HepG2 (cell line): ENCODE measurements around the gene WWC1. TPM values are rescaled to one million over a fixed set of nuclear protein-coding genes. Genes with fewer than 3 reads are reported as not detected.

ENCODE experiments used
- ARNT ChIP-seq: fragments of 450-650 bp; IDR thresholded peaks from 2 replicates; pipeline ENCODE4 v1.6.1; 2017
- CHCHD3 ChIP-seq: sonication (generic); formaldehyde crosslinking; IDR thresholded peaks from 2 replicates; pipeline ENCODE4 v1.8.0; 2022; ENCODE audit warnings: mild to moderate bottlenecking, missing genetic modification reagents, moderate library complexity
- HMGXB4 ChIP-seq, 2 experiments: sonication (generic) in 1 of 2; formaldehyde crosslinking in 1 of 2; IDR thresholded peaks; 2 replicates each; pipeline versions ENCODE4 v1.4.0 to v1.6.1; 2018 to 2020; ENCODE audit warnings: missing genetic modification reagents in 2 of 2, borderline replicate concordance in 1 of 2, low read depth in 1 of 2, mild to moderate bottlenecking in 1 of 2, missing biosample characterization in 1 of 2
- ISL2 ChIP-seq: sonication (generic); formaldehyde crosslinking; IDR thresholded peaks from 2 replicates; pipeline ENCODE4 v1.5.0; 2020; ENCODE audit warnings: missing genetic modification reagents
- JDP2 ChIP-seq: sonication (generic); formaldehyde crosslinking; IDR thresholded peaks from 2 replicates; pipeline ENCODE4 v1.8.1; 2022; ENCODE audit warnings: missing genetic modification reagents, borderline replicate concordance
- NRL ChIP-seq: sonication (generic); formaldehyde crosslinking; IDR thresholded peaks from 2 replicates; pipeline ENCODE4 v1.5.0; 2020; ENCODE audit warnings: missing genetic modification reagents, mild to moderate bottlenecking, moderate library complexity, borderline replicate concordance
- SIX1 ChIP-seq: sonication (generic); formaldehyde crosslinking; IDR thresholded peaks from 2 replicates; pipeline ENCODE4 v1.4.0; 2020; ENCODE audit warnings: missing genetic modification reagents, borderline replicate concordance
- STAT6 ChIP-seq: sonication (generic); formaldehyde crosslinking; IDR thresholded peaks from 2 replicates; pipeline ENCODE4 v1.4.0; 2020; ENCODE audit warnings: missing genetic modification reagents, mild to moderate bottlenecking, borderline replicate concordance
- TRIM22 ChIP-seq: fragments of 450-650 bp; IDR thresholded peaks from 2 replicates; pipeline ENCODE4 v1.6.1; 2017
- ZBTB43 ChIP-seq: sonication (generic); formaldehyde crosslinking; conservative IDR thresholded peaks from 2 replicates; pipeline ENCODE4 v1.4.0; 2020; ENCODE audit warnings: missing genetic modification reagents
- ZFAT ChIP-seq: sonication (generic); formaldehyde crosslinking; conservative IDR thresholded peaks from 2 replicates; pipeline ENCODE4 v1.8.1; 2023; ENCODE audit warnings: missing genetic modification reagents, inconsistent platforms
- ZFP36L1 ChIP-seq: sonication (generic); formaldehyde crosslinking; IDR thresholded peaks from 2 replicates; pipeline ENCODE4 v1.8.0; 2022; ENCODE audit warnings: mild to moderate bottlenecking, missing genetic modification reagents, moderate library complexity
- ZHX1 ChIP-seq: sonication (generic); formaldehyde crosslinking; IDR thresholded peaks from 2 replicates; pipeline ENCODE4 v1.8.1; 2022; ENCODE audit warnings: low read depth, mild to moderate bottlenecking, missing genetic modification reagents
- ZMAT3 ChIP-seq: sonication (generic); formaldehyde crosslinking; conservative IDR thresholded peaks from 2 replicates; pipeline ENCODE4 v1.7.0; 2021; ENCODE audit warnings: missing genetic modification reagents
- ZMYM4 ChIP-seq: sonication (generic); formaldehyde crosslinking; IDR thresholded peaks from 2 replicates; pipeline ENCODE4 v1.8.1; 2023; ENCODE audit warnings: mild to moderate bottlenecking, missing genetic modification reagents
- ZNF276 ChIP-seq: sonication (generic); formaldehyde crosslinking; IDR thresholded peaks from 2 replicates; pipeline ENCODE4 v1.4.0; 2020; ENCODE audit warnings: mild to moderate bottlenecking, low read depth, missing genetic modification reagents
- polyA plus RNA-seq, 8 experiments: library from polyadenylated mRNA; depleted of rRNA in 3 of 8; stranded (reverse) in 7 of 8; unstranded in 1 of 8; fragments of >200 nt; fragmentation: Illumina TruSeq in 4 of 8; extraction: Trizol in 4 of 8; gene quantifications; 2 replicates each; pipeline versions ENCODE4 v1.2.1 to v1.2.3, GENCODE V29; 2011 to 2016; ENCODE audit warnings: low read depth in 4 of 8, missing spikeins in 1 of 8, mixed read lengths in 1 of 8; ENCODE audit not compliant: insufficient read depth in 1 of 8
- total RNA-seq, 5 experiments: library from RNA; depleted of rRNA; stranded (reverse); fragments of >200 nt; fragmentation: Illumina TruSeq; extraction: Trizol; gene quantifications; 2 replicates each; pipeline ENCODE4 v1.2.3, GENCODE V29; 2016; ENCODE audit warnings: low read depth in 1 of 5

WWC1 gene
- total and polyA plus RNA-seq, 2 of the 13 experiments (the other 11 are each of a cell fraction or from before 2014, with no cell fraction given): 8.3 to 17.9 TPM

GRCh38 chr5:168314735-168315411 lies 23.4 kb downstream of the WWC1 start (continued):
- TF ChIP-seq HMGXB4 (CRISPR knock-in tag; IDR thresholded peaks at IDR 0.05; ENCODE audit: borderline replicate concordance in 1 of 2, low read depth in 1 of 2): peak in 1 of 2 experiments; percentile 24; a peak in 1 of 4 replicates
- TF ChIP-seq NRL (CRISPR knock-in tag): 0 out of 2 replicates have a peak, but pooled peaks have one; percentile 10
- TF ChIP-seq TRIM22: no peak
- no peak for TF ChIP-seq CHCHD3 (CRISPR knock-in tag)
- TF ChIP-seq JDP2 (CRISPR knock-in tag): no peak
- TF ChIP-seq ZMYM4: peak; percentile 64; the same call in 1 of the 2 replicates
- TF ChIP-seq ISL2 (CRISPR knock-in tag): peak; percentile 51; the same call in 1 of the 2 replicates
- TF ChIP-seq ZHX1 (CRISPR knock-in tag): no peak
- 0 out of 2 replicates have a peak, but pooled peaks have one; percentile 31 for TF ChIP-seq ZFP36L1 (CRISPR knock-in tag)
- TF ChIP-seq ARNT: no peak
- no peak for TF ChIP-seq ZFAT
- peak; percentile 35; the same call in 1 of the 2 replicates for TF ChIP-seq SIX1 (CRISPR knock-in tag)
- no peak for TF ChIP-seq ZMAT3
- no peak for TF ChIP-seq ZNF276 (CRISPR knock-in tag)
- no peak; the same call in 1 of the 2 replicates for TF ChIP-seq STAT6 (CRISPR knock-in tag)
- TF ChIP-seq ZBTB43 (CRISPR knock-in tag): 0 out of 2 replicates have a peak, but pooled peaks have one; percentile 70
